Brain microvascular endothelial cell (primary cell): ENCODE data around the gene SMG5.

Experiments used
- DNase-seq: peaks from one replicate; pipeline ENCODE4 v3.0.0-alpha.2; 2020
- H3K27ac ChIP-seq: fragments of 250-450 bp; sonication (Bioruptor Pico); 2 replicates; pipeline ENCODE4 v1.5.1; 2020; ENCODE audit warnings: mild to moderate bottlenecking, moderate library complexity
- H3K27me3 ChIP-seq: fragments of 250-450 bp; sonication (Bioruptor Pico); replicated peaks from 2 replicates; pipeline ENCODE4 v1.5.1; 2020; ENCODE audit warnings: mild to moderate bottlenecking
- H3K36me3 ChIP-seq: fragments of 250-450 bp; sonication (Bioruptor Pico); replicated peaks from 2 replicates; pipeline ENCODE4 v1.5.1; 2020; ENCODE audit warnings: mild to moderate bottlenecking
- H3K4me3 ChIP-seq: 2 replicates; pipeline ENCODE4 v1.5.1; 2011; ENCODE audit warnings: low read depth, mild to moderate bottlenecking, control low read depth, low read length, moderate library complexity
- in situ Hi-C: cut with HindIII; loops from 2 replicates; pipeline ENCODE4 v1.10.0; 2017; ENCODE audit warnings: low sequenced_read_pairs, low pct_ligation_motif_present
- TF ChIP-seq, protein P1 (sequence below): IDR thresholded peaks from 2 replicates; pipeline ENCODE4 v1.5.1; 2011; ENCODE audit warnings: low read depth, mild to moderate bottlenecking, moderate library complexity, low read length, control low read depth, inconsistent platforms; ENCODE audit errors: missing control alignments

SMG5 gene

DNA sequence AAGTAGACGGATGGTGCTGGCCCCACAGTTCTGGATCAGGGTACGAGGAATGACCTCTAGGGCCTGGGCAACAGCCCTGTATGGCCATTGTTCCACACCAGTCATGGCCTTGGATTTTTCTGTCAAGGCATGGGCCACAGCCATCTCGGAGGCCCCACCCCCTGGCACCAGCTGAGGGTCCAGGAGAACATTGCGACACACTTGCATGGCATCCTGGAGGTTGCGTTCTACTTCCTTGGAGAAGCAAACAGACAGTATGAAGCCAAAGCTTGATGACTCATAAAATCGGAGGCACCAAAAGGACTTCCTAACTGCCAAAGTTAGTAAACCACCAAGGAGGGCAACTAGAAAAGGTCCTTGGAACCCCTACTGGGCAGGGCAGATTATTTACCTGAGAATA is 28.3 kb upstream of the SMG5 start:
- no peak for DNase-seq
- in situ Hi-C loops: no loop called here
- TF ChIP-seq, protein P1, sequence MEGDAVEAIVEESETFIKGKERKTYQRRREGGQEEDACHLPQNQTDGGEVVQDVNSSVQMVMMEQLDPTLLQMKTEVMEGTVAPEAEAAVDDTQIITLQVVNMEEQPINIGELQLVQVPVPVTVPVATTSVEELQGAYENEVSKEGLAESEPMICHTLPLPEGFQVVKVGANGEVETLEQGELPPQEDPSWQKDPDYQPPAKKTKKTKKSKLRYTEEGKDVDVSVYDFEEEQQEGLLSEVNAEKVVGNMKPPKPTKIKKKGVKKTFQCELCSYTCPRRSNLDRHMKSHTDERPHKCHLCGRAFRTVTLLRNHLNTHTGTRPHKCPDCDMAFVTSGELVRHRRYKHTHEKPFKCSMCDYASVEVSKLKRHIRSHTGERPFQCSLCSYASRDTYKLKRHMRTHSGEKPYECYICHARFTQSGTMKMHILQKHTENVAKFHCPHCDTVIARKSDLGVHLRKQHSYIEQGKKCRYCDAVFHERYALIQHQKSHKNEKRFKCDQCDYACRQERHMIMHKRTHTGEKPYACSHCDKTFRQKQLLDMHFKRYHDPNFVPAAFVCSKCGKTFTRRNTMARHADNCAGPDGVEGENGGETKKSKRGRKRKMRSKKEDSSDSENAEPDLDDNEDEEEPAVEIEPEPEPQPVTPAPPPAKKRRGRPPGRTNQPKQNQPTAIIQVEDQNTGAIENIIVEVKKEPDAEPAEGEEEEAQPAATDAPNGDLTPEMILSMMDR: no peak
- peaks cover 96% of the 10 kb centered on the region for H3K36me3 ChIP-seq
- no peaks in the 10 kb centered on the region for H3K27me3 ChIP-seq
- no peak overlapping the region for H3K4me3 ChIP-seq
- H3K27ac ChIP-seq: no peak overlapping the region

DNA sequence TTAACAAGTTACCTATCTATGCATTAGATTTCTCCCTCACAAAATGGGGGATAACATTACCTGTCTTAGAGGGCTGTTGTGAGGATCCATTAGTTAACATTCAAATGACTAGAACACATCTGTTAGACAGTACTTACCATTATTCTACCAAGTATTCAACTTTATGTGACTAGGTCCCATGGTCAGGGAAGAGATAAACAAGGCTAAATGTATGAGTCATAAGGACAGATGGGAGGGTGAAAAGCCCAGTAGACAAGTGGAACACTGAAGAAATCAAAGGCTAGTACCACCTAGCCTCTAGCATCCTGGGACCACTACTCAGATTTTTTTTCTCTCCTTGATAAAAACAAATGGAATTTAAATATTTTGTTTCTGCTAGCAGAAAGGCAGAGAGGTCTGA is 25.5 kb upstream of the SMG5 start:
- TF ChIP-seq, protein P1: no peak
- in situ Hi-C loops: no loop called here
- no peak overlapping the region for H3K4me3 ChIP-seq
- H3K36me3 ChIP-seq: peaks cover 78% of the 10 kb centered on the region
- no peaks in the 10 kb centered on the region for H3K27me3 ChIP-seq
- DNase-seq: peak; percentile 21
- no peak overlapping the region for H3K27ac ChIP-seq

DNA sequence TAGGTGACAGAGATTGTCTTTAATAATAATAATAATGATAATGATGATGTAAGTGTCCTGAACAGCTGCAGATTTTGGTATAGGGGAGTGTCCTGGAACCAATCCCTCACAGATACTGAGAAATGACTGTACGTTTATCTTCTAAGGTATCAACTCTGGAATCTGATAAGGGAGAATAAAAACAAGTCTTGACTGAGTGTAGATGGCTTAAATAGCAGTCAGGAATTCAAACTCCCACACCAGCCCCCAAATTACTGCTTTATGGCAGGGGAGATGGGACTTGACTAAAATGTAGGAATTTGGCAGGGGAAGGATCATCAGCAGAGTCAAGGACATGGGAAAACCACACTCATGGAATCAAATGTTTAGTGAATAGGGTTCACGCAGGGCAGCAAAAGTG is 22.6 kb upstream of the SMG5 start:
- in situ Hi-C loops: no loop called here
- TF ChIP-seq, protein P1: no peak
- no peak for DNase-seq
- Histone ChIP-seq H3K27me3 (no peaks in the 10 kb centered on the region), H3K4me3 (no peak overlapping the region), H3K27ac (no peak overlapping the region), H3K36me3 (peaks cover 52% of the 10 kb centered on the region)

DNA sequence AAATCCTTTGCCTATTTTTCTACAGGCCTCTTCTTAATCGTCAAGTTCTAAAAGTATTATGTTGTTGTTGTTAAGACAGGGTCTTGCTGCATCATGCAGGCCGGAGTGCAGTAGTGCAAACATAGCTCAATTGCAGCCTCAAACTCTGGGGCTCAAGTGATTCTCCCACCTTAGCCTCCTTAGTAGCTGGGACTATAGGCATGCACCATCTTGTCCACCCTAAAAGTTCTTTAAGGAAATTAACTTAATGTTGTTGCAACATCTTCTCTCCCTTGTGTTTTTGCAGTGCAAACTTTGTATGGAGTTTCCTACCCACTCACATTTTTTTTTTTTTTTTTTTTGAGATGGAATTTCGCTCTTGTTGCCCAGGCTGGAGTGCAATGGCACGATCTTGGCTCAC is 20.6 kb upstream of the SMG5 start:
- Histone ChIP-seq H3K36me3 (peaks cover 34% of the 10 kb centered on the region), H3K27ac (no peak overlapping the region), H3K4me3 (no peak overlapping the region), H3K27me3 (no peaks in the 10 kb centered on the region)
- TF ChIP-seq, protein P1: no peak
- DNase-seq: no peak
- in situ Hi-C loops: no loop called here

DNA sequence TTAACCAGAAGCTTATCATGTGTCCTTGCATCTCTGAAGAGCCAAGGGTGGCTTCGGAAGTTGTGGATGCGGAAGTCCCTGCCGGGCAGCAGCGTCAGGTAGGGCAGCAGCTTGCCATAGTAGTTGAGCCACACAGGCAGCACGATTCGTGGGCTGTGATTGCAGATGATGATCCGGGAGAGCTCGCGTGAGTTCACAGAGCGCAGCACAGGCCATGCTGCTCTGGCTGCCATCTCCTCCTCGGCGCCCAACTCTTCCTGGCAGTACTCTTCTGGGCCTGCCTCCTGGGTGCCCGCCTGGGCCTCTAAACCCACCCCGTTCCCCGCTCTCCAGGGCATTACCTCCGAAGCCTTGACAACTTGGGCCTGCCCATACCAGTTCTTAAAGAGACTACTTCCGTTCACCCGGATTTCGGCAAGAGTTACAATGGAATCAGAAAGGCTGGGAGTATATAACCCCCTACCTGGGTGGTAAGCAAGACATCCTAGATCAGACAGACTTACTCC is 16.3 kb upstream of the SMG5 start, which contains the start of gene VHLL:
TSS of gene VHLL (minus strand) at position 456 of the 506 bp plus-strand sequence. CDS start at position 338, 118 bp downstream.
- no peak within 1 kb of the TSS for H3K4me3 ChIP-seq
- TF ChIP-seq, protein P1: no peak
- no peak for DNase-seq
- no peak within 1 kb of the TSS for H3K27ac ChIP-seq
- in situ Hi-C loops: no loop called here
- H3K36me3 ChIP-seq: peaks cover 6% of the 10 kb centered on the region
- no peaks in the 10 kb centered on the region for H3K27me3 ChIP-seq

DNA sequence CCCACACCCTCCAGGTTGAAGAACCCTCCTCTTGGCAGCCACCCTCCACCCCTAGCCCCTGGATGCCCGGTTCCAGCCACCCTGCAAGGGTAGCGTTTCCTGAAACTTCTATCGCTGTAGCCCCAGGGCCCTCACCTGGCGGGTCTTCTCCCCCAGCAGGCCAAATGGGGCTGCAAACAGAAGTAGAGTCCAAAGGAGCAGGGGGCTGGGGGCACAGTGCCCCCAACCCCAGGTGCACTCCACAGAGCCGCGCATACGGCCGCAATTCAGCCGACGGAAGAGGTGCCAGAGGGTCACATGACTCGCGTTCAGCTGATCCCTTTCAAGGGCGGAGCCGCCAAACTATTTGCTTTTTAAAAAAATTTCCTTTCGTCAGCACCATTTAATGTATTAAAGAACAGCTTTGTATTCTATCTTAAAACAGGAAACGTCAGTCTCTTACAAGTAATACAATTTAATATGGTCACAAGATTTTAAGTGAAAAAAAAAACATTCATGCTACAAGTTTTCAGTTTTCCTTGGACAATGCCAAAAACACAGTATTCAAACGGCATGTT is 12.8 kb upstream of the SMG5 start, which contains the start of gene GLMP:
TSS of gene GLMP (minus strand) at position 289 of the 557 bp plus-strand sequence. CDS start at position 255, 34 bp downstream.
- no peaks in the 10 kb centered on the region for H3K27me3 ChIP-seq
- TF ChIP-seq, protein P1: no peak
- peak within 1 kb of the TSS; percentile 38 for H3K27ac ChIP-seq
- H3K36me3 ChIP-seq: peaks cover 9% of the 10 kb centered on the region
- peak within 1 kb of the TSS; percentile 83 for H3K4me3 ChIP-seq
- DNase-seq: peak; percentile 43
- in situ Hi-C loops: no loop called here
